HepG2 (cell line): Measurements from ENCODE around the gene SPATA46. TPM values are rescaled to one million over a fixed set of nuclear protein-coding genes. Genes with fewer than 3 reads are reported as not detected.

Experiments used
- ATAC-seq: fragments of 200-7000 bp; cut with Tn5 transposase; 3 replicates; pipeline ENCODE4 v1.9.1; 2020; ENCODE audit warnings: mild to moderate bottlenecking, moderate library complexity
- BruUV-seq: library from RNA; stranded (reverse); fragments of 400-500 nt; replicated peaks from 2 replicates; lab custom pipeline; 2021; lab: Mats Ljungman, UMichigan
- CTCF ChIA-PET: fragments of 300-600 bp; formaldehyde crosslinking; extraction: SDS; loops from one replicate; lab custom pipeline; 2021; ENCODE audit warnings: low total read pairs, inconsistent platforms, low intra/inter-chr PET ratio; lab: Yijun Ruan, JAX
- POLR2A ChIA-PET: fragments of 350-600 bp; sonication (Branson Sonifier 250); formaldehyde crosslinking; loops from one replicate; lab custom pipeline; 2020; ENCODE audit warnings: antibody characterized with exemption, inconsistent platforms; lab: Yijun Ruan, JAX
- DNase-seq: peaks from one replicate; pipeline ENCODE4 v3.0.0-alpha.2; 2015; ENCODE audit warnings: low spot score
- FAIRE-seq: peaks from 3 replicates; lab custom pipeline; 2011; peaks lifted over from hg19 to GRCh38; lab: Jason Lieb, UNC
- H2AFZ ChIP-seq: one replicate; pipeline ENCODE4 v1.6.1; 2011; ENCODE audit warnings: low read length, inconsistent platforms
- H3K27ac ChIP-seq: fragments of 300-600 bp; 3 replicates; pipeline ENCODE4 v1.8.0; 2011; ENCODE audit warnings: mixed run types, mild to moderate bottlenecking, mixed read lengths, low read length, inconsistent platforms; ENCODE audit not compliant: insufficient read depth; ENCODE audit errors: extremely low read length
- H3K27me3 ChIP-seq, 2 experiments: fragments of 200-600 bp in 1 of 2; 2 replicates in 1 of 2; 3 replicates in 1 of 2; pipeline versions ENCODE4 v1.6.0 to v1.8.0; 2011; ENCODE audit warnings: low read length in 2 of 2, mild to moderate bottlenecking in 2 of 2, moderate library complexity in 2 of 2, inconsistent platforms in 1 of 2; ENCODE audit not compliant: insufficient read depth in 2 of 2, control insufficient read depth in 1 of 2
- H3K36me3 ChIP-seq, 2 experiments: fragments of 200-600 bp in 1 of 2; replicated peaks in 1 of 2; 2 replicates in 1 of 2; 3 replicates in 1 of 2; pipeline versions ENCODE4 v1.5.1 to v1.8.0; 2011; ENCODE audit warnings: low read length in 2 of 2, inconsistent platforms in 1 of 2; ENCODE audit not compliant: insufficient read depth in 2 of 2, control insufficient read depth in 1 of 2
- H3K4me1 ChIP-seq: 2 replicates; pipeline ENCODE4 v1.5.1; 2012; ENCODE audit warnings: low read length, inconsistent platforms; ENCODE audit not compliant: insufficient read depth
- H3K4me2 ChIP-seq: 2 replicates; pipeline ENCODE4 v1.6.0; 2011; ENCODE audit warnings: low read depth, low read length, inconsistent platforms
- H3K4me3 ChIP-seq, 3 experiments: fragments of 200-600 bp in 1 of 3; sonication (generic), shearing (Covaris generic) in 1 of 3; replicated peaks in 1 of 3; 2 replicates each; pipeline ENCODE4 v1.5.1; 2011 to 2016; ENCODE audit warnings: low read length in 3 of 3, inconsistent platforms in 2 of 3, low read depth in 2 of 3, mild to moderate bottlenecking in 2 of 3, control low read depth in 1 of 3, mixed read lengths in 1 of 3; ENCODE audit not compliant: insufficient read depth in 1 of 3
- H3K79me2 ChIP-seq: one replicate; pipeline ENCODE4 v1.6.1; 2011; ENCODE audit warnings: low read length, inconsistent platforms; ENCODE audit not compliant: insufficient read depth
- H3K9ac ChIP-seq: 2 replicates; pipeline ENCODE4 v1.6.0; 2011; ENCODE audit warnings: mild to moderate bottlenecking, low read depth, low read length, inconsistent platforms; ENCODE audit not compliant: insufficient read depth
- H3K9me3 ChIP-seq: 2 replicates; pipeline ENCODE4 v1.5.1; 2012; ENCODE audit warnings: mild to moderate bottlenecking, low read length
- H4K20me1 ChIP-seq: 2 replicates; pipeline ENCODE4 v1.6.0; 2011; ENCODE audit warnings: inconsistent platforms, mild to moderate bottlenecking, low read length, moderate library complexity; ENCODE audit not compliant: insufficient read depth
- CEBPB ChIP-seq: IDR thresholded peaks from 2 replicates; pipeline ENCODE4 v1.6.1; 2011; ENCODE audit warnings: low read depth, low read length, improper control_type of control experiment, borderline replicate concordance
- FOXJ3 ChIP-seq: sonication (generic); formaldehyde crosslinking; IDR thresholded peaks from 2 replicates; pipeline ENCODE4 v1.4.0; 2020; ENCODE audit warnings: missing genetic modification reagents, mild to moderate bottlenecking, borderline replicate concordance
- KAT7 ChIP-seq: IDR thresholded peaks from 2 replicates; pipeline ENCODE4 v1.6.1; 2018; ENCODE audit warnings: borderline replicate concordance, missing compliant biosample characterization
- PAF1 ChIP-seq: IDR thresholded peaks from 2 replicates; pipeline ENCODE4 v1.6.1; 2016; ENCODE audit warnings: missing genetic modification reagents, missing compliant biosample characterization
- RFX5 ChIP-seq: IDR thresholded peaks from 2 replicates; pipeline ENCODE4 v1.6.1; 2011; ENCODE audit warnings: low read depth, low read length, improper control_type of control experiment
- SIX4 ChIP-seq: sonication (generic); formaldehyde crosslinking; IDR thresholded peaks from 2 replicates; pipeline ENCODE4 v1.4.0; 2020; ENCODE audit warnings: missing genetic modification reagents
- SNRNP70 ChIP-seq: fragments of 200-400 bp; formaldehyde crosslinking; IDR thresholded peaks from 2 replicates; pipeline ENCODE4 v1.6.1; 2017; ENCODE audit warnings: mild to moderate bottlenecking, low read depth, low read length, moderate library complexity
- TARDBP ChIP-seq: sonication (generic); formaldehyde crosslinking; IDR thresholded peaks from 2 replicates; pipeline ENCODE4 v1.8.0; 2022; ENCODE audit warnings: mild to moderate bottlenecking, missing genetic modification reagents
- ZNF207 ChIP-seq: fragments of 450-650 bp; IDR thresholded peaks from 2 replicates; pipeline ENCODE4 v1.6.1; 2016; ENCODE audit warnings: antibody characterized with exemption, borderline replicate concordance
- ZNF33B ChIP-seq: sonication (generic); formaldehyde crosslinking; IDR thresholded peaks from 2 replicates; pipeline ENCODE4 v1.5.1; 2020; ENCODE audit warnings: mild to moderate bottlenecking, missing genetic modification reagents
- ZNF709 ChIP-seq: sonication (generic); formaldehyde crosslinking; IDR thresholded peaks from 2 replicates; pipeline ENCODE4 v1.5.0; 2020; ENCODE audit warnings: mild to moderate bottlenecking, missing genetic modification reagents
- ZNF710 ChIP-seq: sonication (generic); formaldehyde crosslinking; IDR thresholded peaks from 2 replicates; pipeline ENCODE4 v1.5.0; 2020; ENCODE audit warnings: mild to moderate bottlenecking, missing genetic modification reagents, borderline replicate concordance
- ZNF766 ChIP-seq: sonication (generic); formaldehyde crosslinking; IDR thresholded peaks from 2 replicates; pipeline ENCODE4 v1.5.0; 2020; ENCODE audit warnings: missing genetic modification reagents, borderline replicate concordance
- ZNF839 ChIP-seq: sonication (generic); formaldehyde crosslinking; IDR thresholded peaks from 2 replicates; pipeline ENCODE4 v1.4.0; 2020; ENCODE audit warnings: missing genetic modification reagents, mild to moderate bottlenecking, borderline replicate concordance
- WGBS: methylation state at CpG from one replicate; pipeline ENCODE4 v1.1.6; 2017; ENCODE audit warnings: low lambda C conversion rate; 5-methylcytosine and 5-hydroxymethylcytosine counted together
- in situ Hi-C: cut with HindIII; loops from 2 replicates; pipeline ENCODE4 v1.10.0; 2017; ENCODE audit warnings: low pct_unique_long_range_greater_than_20kb; ENCODE audit not compliant: extremely low pct_ligation_motif_present
- intact Hi-C: fragments of 100-400 bp; cut with micrococcal nuclease; formaldehyde crosslinking; loops from one replicate; pipeline ENCODE4 v1.10.0; 2022; ENCODE audit not compliant: unreplicated experiment
- polyA plus RNA-seq, 8 experiments: library from polyadenylated mRNA; depleted of rRNA in 3 of 8; stranded (reverse) in 7 of 8; unstranded in 1 of 8; fragments of >200 nt; fragmentation: Illumina TruSeq in 4 of 8; extraction: Trizol in 4 of 8; gene quantifications; 2 replicates each; pipeline versions ENCODE4 v1.2.1 to v1.2.3, GENCODE V29; 2011 to 2016; ENCODE audit warnings: low read depth in 4 of 8, missing spikeins in 1 of 8, mixed read lengths in 1 of 8; ENCODE audit not compliant: insufficient read depth in 1 of 8
- total RNA-seq, 5 experiments: library from RNA; depleted of rRNA; stranded (reverse); fragments of >200 nt; fragmentation: Illumina TruSeq; extraction: Trizol; gene quantifications; 2 replicates each; pipeline ENCODE4 v1.2.3, GENCODE V29; 2016; ENCODE audit warnings: low read depth in 1 of 5
- TF ChIP-seq, protein P1 (sequence below): sonication (generic); formaldehyde crosslinking; IDR thresholded peaks from 2 replicates; pipeline ENCODE4 v1.8.0; 2022; ENCODE audit warnings: mild to moderate bottlenecking, missing genetic modification reagents

SPATA46 gene
- total and polyA plus RNA-seq, 2 of the 13 experiments (the other 11 are each of a cell fraction or from before 2014, with no cell fraction given): not detected

DNA sequence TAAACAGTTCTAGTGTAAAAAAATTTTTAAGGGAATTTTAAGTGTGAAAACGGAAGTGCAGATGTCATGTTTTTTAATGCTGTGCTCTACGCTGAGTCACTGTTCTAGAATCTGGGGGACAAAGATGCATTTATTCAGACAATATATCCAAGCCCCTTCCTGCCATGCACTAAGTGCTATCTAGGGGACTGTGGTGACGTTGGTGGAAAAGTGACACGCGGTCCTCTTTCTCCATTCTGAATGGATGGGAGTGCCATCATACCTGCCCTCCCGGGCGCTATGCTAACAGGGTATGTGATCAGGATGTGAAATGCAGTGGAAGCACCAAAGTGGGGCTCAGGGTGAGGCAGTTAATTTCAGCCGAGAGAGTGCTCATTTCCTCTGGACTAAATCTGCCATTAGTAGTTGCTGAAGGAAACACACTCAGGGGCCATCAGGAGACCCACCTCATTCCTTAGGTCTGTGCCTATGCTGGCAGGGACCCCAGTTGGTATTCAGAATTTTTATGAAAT, 11.5 kb upstream of the SPATA46 start:
- no peaks in the 10 kb centered on the region for H3K27me3 ChIP-seq
- POLR2A ChIA-PET: no interaction called here
- no peak overlapping the region for H2AFZ ChIP-seq
- H3K9me3 ChIP-seq: no peaks in the 10 kb centered on the region
- TF ChIP-seq ZNF839 (CRISPR knock-in tag) (no peak), FOXJ3 (CRISPR knock-in tag) (no peak), KAT7 (CRISPR knock-in tag) (no peak), ZNF766 (no peak), RFX5 (no peak), SIX4 (CRISPR knock-in tag) (no peak), ZNF33B (CRISPR knock-in tag) (no peak), TARDBP (no peak), ZNF207 (no peak), SNRNP70 (no peak), CEBPB (no peak), ZNF710 (CRISPR knock-in tag) (no peak), PAF1 (CRISPR knock-in tag) (no peak), ZNF709 (no peak)
- TF ChIP-seq, protein P1, sequence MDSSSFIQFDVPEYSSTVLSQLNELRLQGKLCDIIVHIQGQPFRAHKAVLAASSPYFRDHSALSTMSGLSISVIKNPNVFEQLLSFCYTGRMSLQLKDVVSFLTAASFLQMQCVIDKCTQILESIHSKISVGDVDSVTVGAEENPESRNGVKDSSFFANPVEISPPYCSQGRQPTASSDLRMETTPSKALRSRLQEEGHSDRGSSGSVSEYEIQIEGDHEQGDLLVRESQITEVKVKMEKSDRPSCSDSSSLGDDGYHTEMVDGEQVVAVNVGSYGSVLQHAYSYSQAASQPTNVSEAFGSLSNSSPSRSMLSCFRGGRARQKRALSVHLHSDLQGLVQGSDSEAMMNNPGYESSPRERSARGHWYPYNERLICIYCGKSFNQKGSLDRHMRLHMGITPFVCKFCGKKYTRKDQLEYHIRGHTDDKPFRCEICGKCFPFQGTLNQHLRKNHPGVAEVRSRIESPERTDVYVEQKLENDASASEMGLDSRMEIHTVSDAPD (CRISPR knock-in tag): no peak
- H3K4me2 ChIP-seq: no peak overlapping the region
- no TSS peak for BruUV-seq
- H3K36me3 ChIP-seq: peaks cover 1 to 6% of the 10 kb centered on the region in 2 experiments; a peak in 3 of 5 replicates
- H3K79me2 ChIP-seq: no peaks in the 10 kb centered on the region
- FAIRE-seq (no peak), ATAC-seq (no peak), DNase-seq (no peak)
- H3K9ac ChIP-seq: no peak overlapping the region
- CTCF ChIA-PET: interaction anchor here (1.0 kb wide), 1 partner anchor 332 kb away, joined by 3 read pairs; no protein-coding TSS in a partner anchor
- in situ Hi-C loops: no loop called here
- no peaks in the 10 kb centered on the region for H4K20me1 ChIP-seq
- H3K27ac ChIP-seq: no peak overlapping the region
- intact Hi-C loops: no loop called here
- peaks cover 21% of the 10 kb centered on the region for H3K4me1 ChIP-seq
- WGBS: 87% methylated on average over 8 of the region's 8 CpGs
- H3K4me3 ChIP-seq: no peak overlapping the region
